GF-D8 (cell line): Measurements from ENCODE around the gene PRPF6.

Experiments
- DNase-seq: peaks from one replicate; lab custom pipeline; 2025; lab: John Stamatoyannopoulos, UW

Gene PRPF6

GRCh38 chr20:64077541-64077875, 96.6 kb downstream of the PRPF6 start:
- no peak for DNase-seq

- peak; percentile 79 for DNase-seq
These were observed 97.1 kb downstream of the PRPF6 start for GRCh38 chr20:64077876-64078551.

GRCh38 chr20:64078934-64079272, 98.0 kb downstream of the PRPF6 start:
- DNase-seq, result no peak

GRCh38 chr20:64079273-64080012, 98.5 kb downstream of the PRPF6 start, which contains the start of gene RGS19:
Gene RGS19, minus strand, starts transcription at chr20:64079518. Its CDS starts 2,632 bp downstream, at chr20:64076886.
- peak; percentile 91 for DNase-seq

GRCh38 chr20:64080013-64080812, 99.3 kb downstream of the PRPF6 start, which contains the start of gene OPRL1:
Gene OPRL1, plus strand, starts transcription at chr20:64080082. Its CDS starts 12,639 bp downstream, at chr20:64092721.
- peak; percentile 52 for DNase-seq

GRCh38 chr20:64080813-64081623, 100.1 kb downstream of the PRPF6 start:
- DNase-seq, result no peak

- DNase-seq, result no peak
These were observed 100.7 kb downstream of the PRPF6 start for GRCh38 chr20:64081624-64081964.

- DNase-seq, result peak; percentile 53
These were observed 101.3 kb downstream of the PRPF6 start for GRCh38 chr20:64082126-64082731.
